Stomach (tissue), 4 donors: ENCODE data around the gene IAPP.

Source experiments
- POLR2A ChIP-seq, 4 donors: fragments of 450-650 bp; IDR thresholded peaks; one replicate each; pipeline ENCODE4 v1.6.1; 2016; ENCODE audit warnings: antibody characterized with exemption in 4 of 4, control low read depth in 2 of 4, mild to moderate bottlenecking in 1 of 4, moderate library complexity in 1 of 4
- TF ChIP-seq, protein P1 (sequence below), 7 experiments: fragments of 450-650 bp in 4 of 7; fragments of 200-600 bp in 3 of 7; sonication (generic) in 3 of 7; IDR thresholded peaks; one replicate each; pipeline ENCODE4 v1.5.1; 2016 to 2019; ENCODE audit warnings: antibody characterized with exemption in 7 of 7, control low read depth in 2 of 7, mild to moderate bottlenecking in 1 of 7

GRCh38 chr12:21346542-21347205 lies 26.0 kb upstream of the IAPP start:
- TF ChIP-seq, protein P1, sequence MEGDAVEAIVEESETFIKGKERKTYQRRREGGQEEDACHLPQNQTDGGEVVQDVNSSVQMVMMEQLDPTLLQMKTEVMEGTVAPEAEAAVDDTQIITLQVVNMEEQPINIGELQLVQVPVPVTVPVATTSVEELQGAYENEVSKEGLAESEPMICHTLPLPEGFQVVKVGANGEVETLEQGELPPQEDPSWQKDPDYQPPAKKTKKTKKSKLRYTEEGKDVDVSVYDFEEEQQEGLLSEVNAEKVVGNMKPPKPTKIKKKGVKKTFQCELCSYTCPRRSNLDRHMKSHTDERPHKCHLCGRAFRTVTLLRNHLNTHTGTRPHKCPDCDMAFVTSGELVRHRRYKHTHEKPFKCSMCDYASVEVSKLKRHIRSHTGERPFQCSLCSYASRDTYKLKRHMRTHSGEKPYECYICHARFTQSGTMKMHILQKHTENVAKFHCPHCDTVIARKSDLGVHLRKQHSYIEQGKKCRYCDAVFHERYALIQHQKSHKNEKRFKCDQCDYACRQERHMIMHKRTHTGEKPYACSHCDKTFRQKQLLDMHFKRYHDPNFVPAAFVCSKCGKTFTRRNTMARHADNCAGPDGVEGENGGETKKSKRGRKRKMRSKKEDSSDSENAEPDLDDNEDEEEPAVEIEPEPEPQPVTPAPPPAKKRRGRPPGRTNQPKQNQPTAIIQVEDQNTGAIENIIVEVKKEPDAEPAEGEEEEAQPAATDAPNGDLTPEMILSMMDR (IDR thresholded peaks at IDR 0.05), result no peak
- TF ChIP-seq POLR2A (IDR thresholded peaks at IDR 0.05), result no peak
